ENCODE measurements around the gene CFHR4. TPM values are rescaled to one million over a fixed set of nuclear protein-coding genes. Genes with fewer than 3 reads are reported as not detected.
"Not testable (repeated sequence)": the region's sequence is repeated elsewhere in the genome, so short reads cannot be mapped to it uniquely, and the experiment has no call there.

Gene CFHR4
- total RNA-seq, 1 donor from 2014 or later, result not detected

- peak; percentile 42 for TF ChIP-seq CTCF (conservative IDR thresholded peaks at IDR 0.05)
- no peaks in the 10 kb centered on the region for H3K4me1 Mint-ChIP-seq
Observed at GRCh38 chr1:196902344-196902743, 14.5 kb downstream of the CFHR4 start.

GRCh38 chr1:196910215-196910614 lies 22.4 kb downstream of the CFHR4 start:
- H3K4me3 Mint-ChIP-seq, result no peak overlapping the region
- peak; percentile 32 for TF ChIP-seq CTCF (conservative IDR thresholded peaks at IDR 0.05)
- no peak overlapping the region for H3K27ac Mint-ChIP-seq (ENCODE audit: unreplicated experiment)
- no peaks in the 10 kb centered on the region for H3K9me3 Mint-ChIP-seq
- H3K36me3 Mint-ChIP-seq (ENCODE audit: low read depth), result no peaks in the 10 kb centered on the region
- H3K27me3 Mint-ChIP-seq (ENCODE audit: low read depth), result no peaks in the 10 kb centered on the region
- DNase-seq (ENCODE audit: low read depth, low spot score), result no peak
- no peaks in the 10 kb centered on the region for H3K4me1 Mint-ChIP-seq

More at GRCh38 chr1:196902344-196902743, 14.5 kb downstream of the CFHR4 start:
- no peak overlapping the region for H3K27ac Mint-ChIP-seq (ENCODE audit: unreplicated experiment)
- no peak overlapping the region for H3K4me3 Mint-ChIP-seq
- H3K9me3 Mint-ChIP-seq, result no peaks in the 10 kb centered on the region
- no peaks in the 10 kb centered on the region for H3K27me3 Mint-ChIP-seq (ENCODE audit: low read depth)
- no peak for DNase-seq (ENCODE audit: low read depth, low spot score)
- no peaks in the 10 kb centered on the region for H3K36me3 Mint-ChIP-seq (ENCODE audit: low read depth)

GRCh38 chr1:196912283-196912682 lies 24.4 kb downstream of the CFHR4 start:
- H3K4me1 Mint-ChIP-seq; DNase-seq (ENCODE audit: low read depth, low spot score); H3K36me3 Mint-ChIP-seq (ENCODE audit: low read depth); H3K9me3 Mint-ChIP-seq; H3K27me3 Mint-ChIP-seq (ENCODE audit: low read depth); H3K4me3 Mint-ChIP-seq; H3K27ac Mint-ChIP-seq (ENCODE audit: unreplicated experiment): not testable (repeated sequence)

- H3K27me3 Mint-ChIP-seq (ENCODE audit: low read depth); H3K27ac Mint-ChIP-seq (ENCODE audit: unreplicated experiment); H3K9me3 Mint-ChIP-seq; DNase-seq (ENCODE audit: low read depth, low spot score); H3K36me3 Mint-ChIP-seq (ENCODE audit: low read depth); H3K4me1 Mint-ChIP-seq; H3K4me3 Mint-ChIP-seq: not testable (repeated sequence)
Observed at GRCh38 chr1:196926839-196927238, 39.0 kb downstream of the CFHR4 start.

GRCh38 chr1:196932853-196933252 lies 45.0 kb downstream of the CFHR4 start:
- not testable (repeated sequence) for H3K4me3 Mint-ChIP-seq

GRCh38 chr1:196933531-196934189 lies 45.8 kb downstream of the CFHR4 start:
- peaks cover 4% of the 10 kb centered on the region for H3K9me3 Mint-ChIP-seq
- H3K27ac Mint-ChIP-seq (ENCODE audit: unreplicated experiment), result no peak overlapping the region
- H3K4me3 Mint-ChIP-seq, result no peak overlapping the region
- H3K27me3 Mint-ChIP-seq (ENCODE audit: low read depth), result no peaks in the 10 kb centered on the region
- TF ChIP-seq CTCF (conservative IDR thresholded peaks at IDR 0.05), result no peak
- no peaks in the 10 kb centered on the region for H3K36me3 Mint-ChIP-seq (ENCODE audit: low read depth)
- H3K4me1 Mint-ChIP-seq, result no peaks in the 10 kb centered on the region
- DNase-seq (ENCODE audit: low read depth, low spot score), result no peak

More at GRCh38 chr1:196932853-196933252, 45.0 kb downstream of the CFHR4 start:
- H3K9me3 Mint-ChIP-seq; H3K27me3 Mint-ChIP-seq (ENCODE audit: low read depth); H3K36me3 Mint-ChIP-seq (ENCODE audit: low read depth); H3K4me1 Mint-ChIP-seq; H3K27ac Mint-ChIP-seq (ENCODE audit: unreplicated experiment); DNase-seq (ENCODE audit: low read depth, low spot score): not testable (repeated sequence)

GRCh38 chr1:196941474-196941873 lies 53.6 kb downstream of the CFHR4 start:
- not testable (repeated sequence) for DNase-seq (ENCODE audit: low read depth, low spot score); H3K27ac Mint-ChIP-seq (ENCODE audit: unreplicated experiment); H3K36me3 Mint-ChIP-seq (ENCODE audit: low read depth); H3K27me3 Mint-ChIP-seq (ENCODE audit: low read depth); H3K9me3 Mint-ChIP-seq; H3K4me1 Mint-ChIP-seq; H3K4me3 Mint-ChIP-seq

GRCh38 chr1:196943568-196943967 lies 55.7 kb downstream of the CFHR4 start, which contains the start of gene CFHR2:
Gene CFHR2 (plus strand): TSS chr1:196943738. CDS start chr1:196943881, 143 bp downstream.
- not testable (repeated sequence) for H3K27me3 Mint-ChIP-seq (ENCODE audit: low read depth); H3K36me3 Mint-ChIP-seq (ENCODE audit: low read depth); H3K9me3 Mint-ChIP-seq; DNase-seq (ENCODE audit: low read depth, low spot score); H3K27ac Mint-ChIP-seq (ENCODE audit: unreplicated experiment); H3K4me3 Mint-ChIP-seq; H3K4me1 Mint-ChIP-seq
